GM19372 (cell line): Measurements from ENCODE around the gene MICAL3.
"Not testable (repeated sequence)": the region's sequence is repeated elsewhere in the genome, so short reads cannot be mapped to it uniquely, and the experiment has no call there.

Experiments used
- ATAC-seq: cut with Tn5 transposase; IDR thresholded peaks from one replicate; pipeline ENCODE4 v1.9.1; 2021; ENCODE audit warnings: mild to moderate bottlenecking, low read depth, moderate library complexity; ENCODE audit not compliant: unreplicated experiment

MICAL3 gene

GRCh38 chr22:17939579-17939978 lies 84.8 kb downstream of the MICAL3 start:
- no peak for ATAC-seq

DNA sequence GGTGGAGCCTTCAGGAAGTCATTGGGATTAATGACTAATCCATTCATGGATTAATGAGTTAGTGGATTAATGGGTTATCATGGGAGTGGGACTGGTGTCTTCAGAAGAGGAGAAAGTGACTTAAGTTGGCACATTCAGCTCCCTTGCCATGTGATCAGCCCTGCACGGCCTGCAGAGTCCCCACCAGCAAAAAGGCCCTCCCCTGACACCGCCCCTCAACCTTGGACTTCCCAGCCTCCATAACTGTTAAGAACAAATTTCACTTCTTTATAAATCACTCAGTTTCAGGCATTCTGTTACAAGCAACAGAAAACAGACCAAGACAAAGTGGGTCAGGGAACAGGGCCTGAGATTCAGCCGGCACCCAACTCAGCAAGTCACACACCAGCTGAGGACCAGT lies 85.3 kb downstream of the MICAL3 start:
- no peak for ATAC-seq

GRCh38 chr22:17938484-17938924 lies 85.9 kb downstream of the MICAL3 start:
- ATAC-seq = no peak

- not testable (repeated sequence) for ATAC-seq
Observed at GRCh38 chr22:17932457-17932856, 91.9 kb downstream of the MICAL3 start.

- no peak for ATAC-seq
Observed at GRCh38 chr22:17931400-17931825, 92.9 kb downstream of the MICAL3 start.

- no peak for ATAC-seq
Observed at GRCh38 chr22:17930455-17931313, 93.7 kb downstream of the MICAL3 start.

- ATAC-seq = no peak
Observed at GRCh38 chr22:17929909-17930308, 94.5 kb downstream of the MICAL3 start.

- no peak for ATAC-seq
Observed at GRCh38 chr22:17928391-17928790, 96.0 kb downstream of the MICAL3 start.

DNA sequence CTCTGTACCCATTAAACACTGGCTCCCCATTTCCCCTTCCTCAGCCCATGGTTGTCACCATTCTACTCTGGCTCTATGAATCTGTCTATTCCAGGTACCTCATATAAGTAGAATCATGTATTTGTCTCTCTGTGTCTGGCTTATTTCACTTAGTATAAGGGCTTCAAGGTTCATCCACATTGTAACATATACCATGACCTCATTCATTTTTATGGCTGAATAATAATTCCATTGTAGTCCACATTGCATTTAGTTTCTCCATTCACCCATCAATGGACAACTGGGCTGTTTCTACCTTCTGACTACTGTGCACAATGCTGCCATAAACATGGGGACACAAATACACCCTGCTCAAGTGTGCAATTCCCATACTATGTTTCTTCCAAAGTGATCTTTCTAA lies 97.3 kb downstream of the MICAL3 start:
- ATAC-seq = no peak

DNA sequence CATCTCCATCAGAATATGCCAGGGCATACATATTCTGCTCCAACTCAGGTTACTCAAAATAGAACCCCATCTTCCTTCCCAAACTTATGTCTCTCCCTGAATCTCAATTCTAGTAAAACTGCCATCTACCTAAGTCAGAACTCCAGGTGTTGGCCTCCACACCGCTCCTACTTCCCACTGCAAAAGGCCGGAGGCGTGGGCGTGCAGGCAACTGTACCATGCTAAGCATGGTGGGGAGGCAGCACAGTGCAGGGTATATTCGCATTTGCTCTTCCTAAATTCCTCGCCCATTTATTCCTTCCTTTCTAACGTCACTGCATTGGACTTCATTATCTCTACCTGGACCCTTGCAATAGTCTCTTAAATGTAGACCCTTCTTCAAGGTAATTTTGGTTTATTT lies 97.8 kb downstream of the MICAL3 start:
- ATAC-seq = no peak

DNA sequence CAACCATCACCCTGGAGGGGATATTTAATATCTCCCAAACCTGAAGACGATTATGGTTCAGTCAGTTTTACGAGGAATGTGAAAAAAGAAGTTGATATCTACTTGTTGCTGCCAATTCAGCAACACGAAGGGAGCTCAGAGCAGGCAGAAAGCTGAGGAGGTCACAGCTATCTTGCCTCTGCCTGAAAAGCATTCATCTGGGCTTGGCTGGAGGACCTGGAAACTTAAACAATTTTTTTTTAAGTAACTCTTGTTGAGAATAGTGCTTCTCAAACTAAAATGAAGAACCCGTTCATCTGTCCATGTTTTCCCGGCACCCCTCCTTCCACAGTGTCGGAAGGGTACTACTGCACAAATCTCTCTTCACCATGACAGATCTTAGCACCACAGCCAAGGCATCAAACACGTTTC lies 98.9 kb downstream of the MICAL3 start:
- no peak for ATAC-seq

GRCh38 chr22:17924735-17925364 lies 99.5 kb downstream of the MICAL3 start:
- ATAC-seq = no peak

GRCh38 chr22:17924076-17924475 lies 100.3 kb downstream of the MICAL3 start:
- ATAC-seq = no peak

- no peak for ATAC-seq
Observed at GRCh38 chr22:17922925-17923903, 101.1 kb downstream of the MICAL3 start.

DNA sequence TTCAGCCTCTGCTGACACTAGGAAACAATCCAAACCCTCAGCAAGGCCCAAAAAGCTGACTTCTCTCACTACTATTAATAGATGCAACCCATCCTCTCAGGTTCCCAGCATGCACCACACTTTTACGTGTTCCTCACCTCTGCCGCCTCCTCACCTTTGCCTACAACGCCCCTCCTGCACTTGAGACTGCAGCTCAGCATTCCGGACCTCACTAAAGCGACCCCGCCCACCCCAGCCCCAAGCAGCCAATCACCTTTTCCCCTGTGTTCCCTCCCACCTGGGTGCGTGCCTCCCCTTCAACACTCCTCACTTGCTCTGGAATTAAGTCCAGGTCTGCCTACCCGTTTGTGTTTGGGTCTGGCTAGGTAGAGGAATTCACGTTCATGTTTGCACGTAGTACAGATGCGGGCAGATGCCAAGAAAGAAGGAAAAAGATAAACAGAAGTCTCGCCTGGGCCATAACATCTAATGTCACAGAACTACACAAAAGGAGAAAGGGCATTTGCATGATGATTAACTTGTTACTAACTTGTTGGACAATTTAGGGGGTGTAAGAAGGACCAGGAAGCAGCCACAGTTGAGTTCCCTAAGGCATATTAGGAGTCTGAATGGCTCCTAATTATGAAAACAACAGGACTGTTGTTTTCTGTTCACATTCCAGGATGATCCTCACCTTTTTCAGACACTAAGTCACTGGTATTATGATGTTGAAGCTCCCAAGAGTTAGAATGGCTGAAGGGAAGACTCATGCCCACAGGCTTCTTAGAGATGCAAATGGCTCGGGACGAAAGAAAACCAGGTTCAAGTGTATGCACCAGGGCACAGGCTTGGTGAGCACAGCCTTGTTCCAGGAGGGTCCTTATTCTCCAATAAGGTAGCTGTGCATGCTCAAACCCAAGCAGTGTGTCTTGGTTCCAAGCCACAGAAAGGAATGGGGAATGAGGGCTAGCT lies 102.2 kb downstream of the MICAL3 start:
- no peak for ATAC-seq

DNA sequence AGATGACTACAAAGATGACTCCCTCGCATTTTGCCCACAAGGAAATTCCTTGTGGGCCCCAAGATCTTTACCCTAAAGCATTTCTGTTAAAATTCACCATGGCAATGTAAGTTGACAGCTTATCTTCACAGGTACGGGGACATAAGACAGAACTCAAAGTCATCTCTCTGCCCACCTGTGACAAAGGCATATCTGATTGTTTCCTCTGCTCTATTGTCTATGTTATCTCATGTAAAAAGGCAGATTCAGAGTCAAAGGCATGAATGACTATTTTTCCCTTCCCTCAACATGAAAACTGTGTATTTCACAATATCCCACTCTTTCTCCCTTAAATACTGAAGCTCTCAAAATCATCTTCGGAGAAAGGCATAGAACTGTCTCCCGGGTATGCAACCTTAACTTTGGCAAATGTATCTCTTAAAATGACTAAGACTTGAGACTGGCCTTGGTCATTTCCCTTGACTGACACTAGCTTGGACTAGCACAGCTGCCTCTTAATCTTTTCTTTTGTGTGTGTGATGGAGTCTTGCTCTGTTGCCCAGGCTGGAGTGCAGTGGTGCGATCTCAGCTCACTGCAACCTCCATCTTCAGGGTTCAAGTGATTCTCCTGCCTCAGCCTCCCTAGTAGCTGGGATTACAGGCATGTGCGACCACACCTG lies 103.2 kb downstream of the MICAL3 start:
- ATAC-seq = no peak

DNA sequence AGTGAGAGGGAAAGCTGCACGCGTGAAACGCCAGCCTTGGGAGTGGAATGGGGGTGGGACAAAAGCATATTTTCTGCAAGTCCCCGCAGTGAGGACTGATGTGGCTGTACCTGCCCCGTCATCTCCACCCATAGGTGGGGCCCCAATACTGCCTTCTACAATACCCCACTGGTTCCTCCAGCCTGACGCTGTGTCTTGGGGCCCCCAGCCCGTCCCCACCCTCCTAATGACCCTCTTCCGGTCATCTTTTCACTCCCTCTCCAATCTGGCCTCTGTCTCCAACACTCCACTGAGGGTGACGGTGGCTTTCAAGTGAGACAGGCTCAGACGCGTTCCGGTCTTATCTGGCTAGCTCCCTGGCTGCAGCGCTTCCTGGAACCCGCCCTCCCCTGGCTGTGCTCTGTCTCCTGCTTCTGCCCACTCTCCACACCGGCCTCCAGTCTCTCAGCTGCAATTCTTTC lies 104.2 kb downstream of the MICAL3 start:
- ATAC-seq = no peak

DNA sequence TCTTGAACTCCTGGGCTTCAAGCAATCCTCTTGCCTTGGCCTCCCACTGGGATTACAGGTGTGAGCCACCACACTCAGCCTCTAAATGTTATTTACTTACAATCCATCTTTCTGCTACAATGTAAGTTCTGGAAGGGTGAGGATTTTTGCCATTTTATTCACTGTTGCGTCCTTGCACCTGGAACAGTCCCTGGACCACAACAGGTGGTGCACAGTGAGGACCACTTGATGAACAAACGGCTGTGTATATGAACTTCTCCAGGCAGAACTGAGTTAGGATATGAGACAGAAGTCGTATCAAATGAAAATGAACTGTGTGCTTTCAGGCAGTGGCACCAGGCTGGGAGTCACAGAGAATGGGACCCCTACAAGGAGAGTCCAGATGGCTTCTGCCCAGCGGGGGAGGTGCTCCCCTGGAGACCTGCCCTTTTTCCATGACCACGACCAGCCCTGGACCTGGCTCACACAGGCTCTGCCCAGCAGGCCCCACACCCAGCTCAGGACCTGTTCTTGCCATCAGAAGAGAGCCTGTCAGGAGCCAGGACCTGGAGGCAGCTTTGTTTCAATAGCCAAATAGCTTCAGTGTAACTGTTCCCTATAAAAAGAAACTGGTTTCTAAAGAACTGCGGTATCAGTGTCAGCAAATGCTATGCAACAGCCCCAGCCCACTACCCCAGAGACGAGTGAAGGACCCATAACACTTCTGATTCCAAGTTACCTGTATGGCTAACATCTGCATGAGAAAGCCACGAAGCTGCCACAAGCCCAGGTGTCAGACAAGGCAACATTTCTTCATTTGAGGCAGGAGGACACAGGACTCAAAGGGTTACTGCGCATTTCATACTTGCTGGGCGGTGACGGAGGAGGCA lies 104.9 kb downstream of the MICAL3 start:
- no peak for ATAC-seq
